ENCODE results near the gene TJAP1. TPM values are rescaled to one million over a fixed set of nuclear protein-coding genes. Genes with fewer than 3 reads are reported as not detected.

Gene TJAP1
- total and polyA plus RNA-seq, 4 donors = 21.7 to 29.5 (median 23.4) TPM

GRCh38 chr6:43467752-43468151 is 9.6 kb upstream of the TJAP1 start:
- DNase-seq (no peak), ATAC-seq (ENCODE audit: insufficient read depth, low FRiP score) (no peak)
- H3K36me3 ChIP-seq (ENCODE audit: control insufficient read depth in 4 of 4, insufficient read depth in 4 of 4, low read length in 4 of 4) = no peaks in the 10 kb centered on the region
- TF ChIP-seq CTCF (IDR thresholded peaks at IDR 0.05; ENCODE audit: control extremely low read depth, extremely low read depth) = no peak
- H3K4me1 ChIP-seq (ENCODE audit: control insufficient read depth in 5 of 5, insufficient read depth in 5 of 5, low read length in 5 of 5) = peaks cover 0 to 5% (median 0%) of the 10 kb centered on the region in 5 donors
- no peaks in the 10 kb centered on the region for H3K9me3 ChIP-seq (ENCODE audit: control insufficient read depth in 4 of 4, insufficient read depth in 3 of 4, low read length in 3 of 4)
- no peak overlapping the region for H3K27ac ChIP-seq (ENCODE audit: low read depth in 1 of 2, low read length in 1 of 2)
- no peak overlapping the region for H3K9ac ChIP-seq (ENCODE audit: insufficient read depth in 1 of 2, low read length in 2 of 2)
- no peak overlapping the region for H3K4me3 ChIP-seq
- 84 to 90% methylated on average over 4 of the region's 4 CpGs for WGBS, 2 donors
- H3K27me3 ChIP-seq (ENCODE audit: control insufficient read depth in 3 of 3, insufficient read depth in 3 of 3, low read length in 2 of 3) = peaks cover 0 to 5% (median 0%) of the 10 kb centered on the region in 3 donors

GRCh38 chr6:43468240-43468639 is 9.1 kb upstream of the TJAP1 start:
- H3K9ac ChIP-seq (ENCODE audit: insufficient read depth in 1 of 2, low read length in 2 of 2) = no peak overlapping the region
- H3K4me3 ChIP-seq = no peak overlapping the region
- no peak overlapping the region for H3K27ac ChIP-seq (ENCODE audit: low read depth in 1 of 2, low read length in 1 of 2)
- peaks cover 0 to 5% (median 0%) of the 10 kb centered on the region in 5 donors for H3K4me1 ChIP-seq (ENCODE audit: control insufficient read depth in 5 of 5, insufficient read depth in 5 of 5, low read length in 5 of 5)
- no peaks in the 10 kb centered on the region for H3K9me3 ChIP-seq (ENCODE audit: control insufficient read depth in 4 of 4, insufficient read depth in 3 of 4, low read length in 3 of 4)
- 75 to 86% methylated on average over 4 of the region's 4 CpGs for WGBS, 2 donors
- no peaks in the 10 kb centered on the region for H3K36me3 ChIP-seq (ENCODE audit: control insufficient read depth in 4 of 4, insufficient read depth in 4 of 4, low read length in 4 of 4)
- DNase-seq (no peak), ATAC-seq (ENCODE audit: insufficient read depth, low FRiP score) (no peak)
- no peak for TF ChIP-seq CTCF (IDR thresholded peaks at IDR 0.05; ENCODE audit: control extremely low read depth, extremely low read depth)
- peaks cover 0 to 3% (median 0%) of the 10 kb centered on the region in 3 donors for H3K27me3 ChIP-seq (ENCODE audit: control insufficient read depth in 3 of 3, insufficient read depth in 3 of 3, low read length in 2 of 3)

GRCh38 chr6:43468748-43469681 is 8.4 kb upstream of the TJAP1 start:
- Histone ChIP-seq H3K9ac (ENCODE audit: insufficient read depth in 1 of 2, low read length in 2 of 2) (no peak overlapping the region), H3K27ac (ENCODE audit: low read depth in 1 of 2, low read length in 1 of 2) (peak overlapping the region in 1 of 2 donors; percentile 24), H3K9me3 (ENCODE audit: control insufficient read depth in 4 of 4, insufficient read depth in 3 of 4, low read length in 3 of 4) (no peaks in the 10 kb centered on the region), H3K27me3 (ENCODE audit: control insufficient read depth in 3 of 3, insufficient read depth in 3 of 3, low read length in 2 of 3) (no peaks in the 10 kb centered on the region), H3K4me1 (ENCODE audit: control insufficient read depth in 5 of 5, insufficient read depth in 5 of 5, low read length in 5 of 5) (peaks cover 0 to 5% (median 0%) of the 10 kb centered on the region in 5 donors), H3K36me3 (ENCODE audit: control insufficient read depth in 4 of 4, insufficient read depth in 4 of 4, low read length in 4 of 4) (no peaks in the 10 kb centered on the region), H3K4me3 (no peak overlapping the region)
- ATAC-seq (ENCODE audit: insufficient read depth, low FRiP score) (no peak), DNase-seq (peak in 1 of 3 donors; percentile 2)
- TF ChIP-seq CTCF (IDR thresholded peaks at IDR 0.05; ENCODE audit: control extremely low read depth, extremely low read depth) = no peak
- WGBS, 2 donors = 67 to 81% methylated on average over 13 of the region's 13 CpGs

All from lung (tissue), 12 donors.